Measurements from ENCODE around the gene CEP112.
A peak's percentile ranks its signal among the peaks of the same experiment; 100 is the strongest.

CEP112 gene

GRCh38 chr17:65920996-65921395 is 270.9 kb downstream of the CEP112 start:
- no peak for DNase-seq

DNA sequence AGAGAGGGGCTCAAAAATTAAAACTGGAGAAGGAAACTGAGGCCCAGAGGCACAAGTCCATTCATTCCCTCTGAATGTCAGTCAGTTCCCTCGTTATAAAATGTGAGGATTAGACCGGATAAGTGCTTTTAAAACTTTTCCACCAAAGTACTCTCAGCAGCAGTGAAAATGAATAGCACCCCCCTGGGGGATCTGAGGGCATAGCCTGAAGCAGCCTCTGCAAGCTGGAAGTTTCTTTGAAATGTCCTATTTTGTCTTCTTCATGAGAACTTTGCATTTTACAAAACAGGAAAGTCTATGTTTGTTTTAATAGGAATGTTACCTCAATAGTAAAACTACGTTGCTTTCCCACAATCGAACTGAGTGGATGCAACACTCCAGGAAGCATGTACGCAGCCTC is 273.0 kb downstream of the CEP112 start:
- DNase-seq = no peak

- DNase-seq = no peak
Observed at GRCh38 chr17:65918500-65918899, 273.4 kb downstream of the CEP112 start.

DNA sequence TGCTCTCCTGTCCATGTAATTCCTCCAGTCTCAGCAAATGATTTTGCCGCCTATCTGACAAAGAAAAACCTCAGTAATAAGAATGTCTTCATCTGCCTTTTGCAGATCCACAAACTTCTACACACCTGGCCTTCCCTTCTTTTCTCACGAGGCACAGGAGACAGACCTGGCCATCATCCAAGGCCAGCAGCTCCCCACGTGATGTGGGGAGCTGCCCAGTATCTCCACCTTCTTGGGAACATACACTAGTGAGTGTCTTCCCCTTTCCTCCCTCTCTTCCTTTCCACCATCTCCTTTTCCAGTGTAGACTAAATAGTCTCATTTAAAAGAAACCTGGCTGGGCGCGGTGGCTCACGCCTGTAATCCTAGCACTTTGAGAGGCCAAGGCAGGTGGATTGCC is 274.4 kb downstream of the CEP112 start:
- DNase-seq = no peak

DNA sequence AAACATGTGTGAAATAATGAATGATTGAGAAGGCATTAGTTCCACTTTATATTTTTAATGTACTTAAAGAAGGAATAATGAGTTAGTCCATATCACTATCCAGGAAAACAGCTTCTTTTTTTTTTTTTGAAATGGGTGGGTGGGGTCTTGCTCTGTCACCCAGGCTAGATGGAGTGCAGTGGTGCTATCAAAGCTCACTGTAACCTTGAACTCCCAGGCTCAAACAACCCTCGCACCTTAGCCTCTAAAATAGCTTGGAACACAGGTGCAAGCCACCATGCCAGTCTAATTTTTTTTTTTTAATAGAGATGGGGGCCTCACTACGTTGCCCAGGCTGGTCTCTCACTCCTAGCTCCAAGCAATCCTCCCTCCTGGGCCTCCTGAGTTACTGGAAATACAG is 275.5 kb downstream of the CEP112 start:
- DNase-seq = no peak

GRCh38 chr17:65914784-65915342 is 277.1 kb downstream of the CEP112 start:
- peak in 1 of 5 donors; percentile 63 for DNase-seq

DNA sequence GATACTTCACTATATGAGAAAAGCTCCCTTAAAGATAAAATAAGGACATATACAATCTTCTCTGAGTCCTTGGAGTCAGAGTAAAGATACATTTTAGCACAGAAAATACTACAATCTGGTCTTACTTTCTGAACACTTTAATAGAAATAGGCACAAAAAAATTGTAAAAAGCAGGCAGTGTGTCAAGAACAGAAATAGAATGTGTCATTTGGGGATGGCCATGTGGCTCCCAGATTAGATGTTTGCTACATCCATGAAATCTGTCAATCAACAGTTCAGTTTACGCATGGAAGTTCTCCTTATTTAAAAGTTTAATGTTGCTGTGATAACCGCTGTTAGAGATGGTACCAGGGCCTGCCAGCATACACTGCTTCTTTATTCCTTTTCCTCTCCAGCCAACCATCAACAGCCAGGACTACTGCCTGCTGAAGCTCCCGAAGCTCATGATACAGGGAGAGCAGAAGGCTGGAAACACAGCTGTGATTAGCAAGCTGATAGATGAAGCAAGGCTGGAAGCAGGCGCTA is 278.5 kb downstream of the CEP112 start:
- DNase-seq = no peak

- DNase-seq = no peak
Observed at GRCh38 chr17:65910836-65911235, 281.1 kb downstream of the CEP112 start.

GRCh38 chr17:65902831-65903522 is 289.0 kb downstream of the CEP112 start:
- DNase-seq = no peak

- no peak for DNase-seq
Observed at GRCh38 chr17:65902155-65902554, 289.8 kb downstream of the CEP112 start.

GRCh38 chr17:65901394-65901793 is 290.5 kb downstream of the CEP112 start:
- DNase-seq = no peak

DNA sequence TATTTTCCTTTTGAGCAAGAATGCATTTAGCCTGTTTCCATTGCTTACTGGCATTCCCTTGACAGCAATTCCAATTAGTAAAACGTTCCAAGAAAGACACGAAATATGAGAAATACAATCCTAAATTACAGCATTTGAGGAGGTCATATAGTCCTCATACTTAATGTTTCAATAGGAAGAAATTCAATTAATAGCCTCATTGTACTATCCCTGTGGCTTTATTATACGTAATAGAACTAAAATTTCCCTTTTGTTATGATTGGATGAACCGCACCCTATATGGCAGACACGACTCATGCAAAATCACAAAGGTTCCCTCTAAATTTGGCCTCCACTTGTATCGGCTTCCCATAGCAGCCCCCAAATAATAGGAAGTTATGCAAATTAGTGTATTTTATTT is 291.7 kb downstream of the CEP112 start:
- no peak for DNase-seq

GRCh38 chr17:65898651-65899050 is 293.3 kb downstream of the CEP112 start:
- DNase-seq = no peak

DNA sequence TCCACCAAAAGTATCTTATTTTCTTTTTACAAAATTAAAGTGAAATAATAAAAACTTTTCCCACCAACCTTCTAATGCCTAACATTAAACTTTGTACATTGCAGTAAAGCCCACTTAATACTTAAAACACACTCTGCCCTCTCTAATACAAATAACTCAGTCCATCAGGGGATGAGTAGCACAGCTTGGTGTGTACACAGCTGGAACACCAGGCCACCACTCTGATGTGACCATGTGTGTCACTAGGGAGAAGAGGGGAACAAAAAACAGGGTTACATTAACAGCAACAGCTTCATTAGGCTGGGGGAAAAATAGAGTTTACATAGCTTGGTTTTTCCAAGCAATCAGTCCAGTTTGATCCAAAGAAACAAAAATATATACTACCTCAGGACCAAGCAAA is 295.0 kb downstream of the CEP112 start:
- no peak for DNase-seq

DNA sequence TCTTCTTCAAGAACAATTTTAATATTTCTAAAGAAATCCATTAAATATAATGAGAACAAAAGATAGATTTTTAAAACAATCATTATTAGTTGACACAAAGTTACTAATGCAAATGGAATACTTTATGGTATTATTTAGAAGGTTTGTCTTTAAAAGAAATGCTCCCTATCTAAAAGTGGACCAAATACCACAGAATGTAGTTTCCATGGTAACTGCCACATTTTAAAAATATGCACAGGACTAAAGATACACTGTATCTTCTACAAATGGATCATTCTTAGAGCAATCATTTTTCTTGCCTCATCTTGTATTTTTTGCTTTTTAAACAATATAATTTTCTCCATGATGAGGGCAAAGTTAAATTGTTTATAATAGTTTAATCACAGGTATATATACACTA is 296.0 kb downstream of the CEP112 start:
- no peak for DNase-seq

DNA sequence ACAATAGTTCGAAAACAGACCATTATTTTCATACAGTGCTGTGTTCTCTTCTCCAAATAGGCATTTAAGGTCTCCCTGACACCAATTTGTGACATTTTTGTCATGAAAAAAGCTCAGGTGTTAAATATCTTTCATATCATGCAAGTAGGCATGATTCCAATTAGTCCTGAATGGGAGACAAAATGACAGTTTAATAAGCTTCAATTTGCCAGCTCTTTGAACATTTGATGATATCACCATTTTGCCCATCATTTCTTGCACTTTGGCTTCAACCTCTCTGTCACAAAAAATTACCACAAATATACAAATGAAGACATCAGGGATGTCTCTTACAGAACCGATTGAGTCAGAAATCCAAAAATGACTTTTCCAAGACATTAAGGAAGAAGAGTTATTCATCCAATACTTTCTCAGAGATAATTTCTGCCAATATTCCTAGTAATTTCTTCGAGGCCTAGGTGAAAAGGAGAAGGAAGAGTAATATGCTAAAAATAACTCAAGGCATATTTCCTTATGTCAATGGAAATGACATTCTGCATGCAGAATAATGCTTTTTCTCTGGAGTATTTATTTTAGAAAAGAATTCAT is 298.1 kb downstream of the CEP112 start:
- DNase-seq = no peak

DNA sequence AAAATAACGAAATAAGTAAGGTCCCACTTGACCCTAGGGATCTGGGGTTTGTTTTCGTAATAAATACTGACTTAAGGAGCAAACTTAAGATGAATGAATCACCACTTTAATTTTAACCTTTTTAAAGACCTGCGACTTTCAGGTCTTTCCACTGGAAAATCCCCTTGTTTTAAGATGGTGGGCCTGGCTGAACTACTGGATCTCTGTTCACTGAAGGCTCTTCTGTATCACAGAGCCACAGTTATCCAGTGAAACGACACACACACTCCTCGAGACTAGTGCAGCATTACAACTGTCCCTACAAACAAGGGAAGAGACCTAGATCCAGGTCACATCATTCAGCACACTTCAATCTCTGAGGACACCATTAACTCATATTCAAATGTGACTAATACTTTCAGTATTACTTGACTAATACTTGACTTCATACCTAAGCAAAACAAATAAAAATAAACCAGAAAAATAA is 299.0 kb downstream of the CEP112 start:
- no peak for DNase-seq

DNA sequence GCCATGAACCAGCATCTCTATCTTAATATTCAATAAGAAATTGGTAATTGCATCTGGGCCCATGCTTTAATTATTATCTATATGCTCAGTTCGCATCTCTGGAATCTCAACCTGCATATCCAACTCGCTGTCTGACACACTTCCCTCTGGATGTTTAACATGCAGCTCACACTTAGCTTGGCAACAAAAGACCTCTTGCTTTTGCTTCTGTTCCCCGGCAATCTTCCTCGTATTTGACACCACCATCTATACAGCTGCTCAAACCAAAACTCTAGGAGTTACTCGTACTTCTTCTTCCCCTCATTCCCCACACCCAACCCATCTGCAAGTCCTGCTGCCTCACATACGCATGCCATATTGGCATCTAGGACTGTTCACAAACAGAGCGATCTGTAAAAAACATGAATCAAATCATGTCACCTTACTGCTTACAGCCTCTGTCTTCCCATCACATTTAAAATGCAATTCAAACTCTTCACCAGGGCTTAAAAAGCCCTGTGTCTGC is 300.6 kb downstream of the CEP112 start:
- DNase-seq = no peak

DNA sequence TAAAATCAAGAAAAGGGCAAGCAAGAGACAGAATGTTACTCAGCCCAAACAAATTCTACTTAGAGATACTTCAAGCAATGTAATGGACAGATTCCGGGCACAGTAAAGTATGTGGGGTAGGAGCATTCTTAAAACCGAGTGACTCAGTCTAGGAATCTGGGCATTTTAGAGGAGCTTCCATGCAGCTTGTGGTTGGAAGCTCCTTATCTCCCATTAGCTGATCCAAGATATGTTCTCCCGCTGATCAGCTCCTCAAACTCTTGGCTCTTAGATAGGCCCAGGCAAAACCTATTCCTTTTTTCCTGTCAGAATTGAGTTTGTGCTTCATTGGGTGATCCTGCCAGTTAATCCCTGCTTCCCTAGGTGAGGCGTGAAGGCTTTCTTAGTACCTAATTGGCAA is 303.3 kb downstream of the CEP112 start:
- DNase-seq = no peak

GRCh38 chr17:65886315-65887245 is 305.4 kb downstream of the CEP112 start:
- no peak for DNase-seq

DNA sequence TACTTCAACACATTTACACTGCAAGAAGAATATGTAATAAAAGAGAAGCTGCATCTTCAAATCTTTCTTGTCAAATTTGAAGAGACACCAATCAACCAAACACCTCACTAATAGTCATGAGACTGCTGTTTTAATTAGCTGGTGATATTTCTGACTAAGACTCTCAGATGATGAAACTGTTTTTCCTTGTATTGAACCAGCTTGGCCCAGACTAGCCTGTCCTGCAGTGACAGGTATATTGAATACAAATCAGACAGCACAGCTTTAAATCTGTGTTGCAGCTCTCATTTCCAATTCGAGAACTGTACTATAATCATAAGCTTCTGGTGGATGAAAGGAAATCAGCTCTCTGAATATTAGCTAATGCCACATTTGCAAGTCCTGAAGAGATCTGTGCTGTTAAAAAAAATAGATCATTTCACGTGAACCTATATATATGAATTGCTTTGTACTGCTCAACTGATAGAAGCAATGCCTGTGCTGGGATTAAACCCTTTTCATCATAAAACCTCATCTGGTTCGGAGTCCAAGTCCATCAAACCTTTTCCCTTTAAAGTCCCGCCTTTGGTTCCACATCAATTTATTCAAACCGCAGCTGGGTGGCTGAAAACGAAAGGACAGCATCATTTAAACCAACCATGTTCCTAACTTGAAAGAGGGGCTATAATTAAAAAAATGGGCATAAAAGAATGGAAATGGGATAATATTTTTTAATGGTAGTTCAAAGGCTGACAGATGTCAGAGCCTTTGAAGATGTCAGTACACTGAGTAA is 306.2 kb downstream of the CEP112 start:
- DNase-seq = no peak

GRCh38 chr17:65876985-65877384 is 314.9 kb downstream of the CEP112 start:
- no peak for DNase-seq
